Left ventricle myocardium inferior (tissue), 1 donor: ENCODE data around the gene UBE3C. TPM values are rescaled to one million over a fixed set of nuclear protein-coding genes. Genes with fewer than 3 reads are reported as not detected.

ENCODE experiments used
- DNase-seq: peaks from one replicate; pipeline ENCODE4 v3.0.0-alpha.2; 2020
- H3K27ac ChIP-seq: fragments of 200-600 bp; replicated peaks from 2 replicates; pipeline ENCODE4 v1.8.0; 2021
- H3K27me3 ChIP-seq: fragments of 200-600 bp; 2 replicates; pipeline ENCODE4 v1.8.0; 2021; ENCODE audit warnings: low read depth
- H3K36me3 ChIP-seq: fragments of 200-600 bp; 2 replicates; pipeline ENCODE4 v1.8.0; 2021
- H3K4me1 ChIP-seq: fragments of 200-600 bp; 2 replicates; pipeline ENCODE4 v1.8.0; 2021
- H3K4me3 ChIP-seq: fragments of 200-600 bp; 2 replicates; pipeline ENCODE4 v1.8.0; 2021; ENCODE audit warnings: mild to moderate bottlenecking, moderate library complexity
- H3K9me3 ChIP-seq: fragments of 200-600 bp; replicated peaks from 2 replicates; pipeline ENCODE4 v1.8.0; 2021
- CTCF ChIP-seq: fragments of 200-600 bp; IDR thresholded peaks from 2 replicates; pipeline ENCODE4 v1.8.0; 2021; ENCODE audit warnings: antibody characterized with exemption, mild to moderate bottlenecking, borderline replicate concordance
- intact Hi-C: fragments of 100-400 bp; cut with micrococcal nuclease; formaldehyde crosslinking; loops from one replicate; pipeline ENCODE4 v1.11.0; 2022
- total RNA-seq: library from RNA; stranded (reverse); fragmentation: NEBNext Ultra II Directional; extraction: Animal tissue kit (Norgen Biotek cat#: 25700); gene quantifications from one replicate; pipeline ENCODE4 v1.2.1, GENCODE V29; 2021
- donor health status: DM: no; HTN: yes; CAD: no; lungs with severe emphysema.

Gene UBE3C
- total RNA-seq, 1 donor from 2014 or later: 50.2 TPM

- Histone ChIP-seq H3K4me1 (no peaks in the 10 kb centered on the region), H3K4me3 (no peak overlapping the region), H3K27ac (no peak overlapping the region), H3K36me3 (no peaks in the 10 kb centered on the region), H3K9me3 (no peaks in the 10 kb centered on the region), H3K27me3 (no peaks in the 10 kb centered on the region)
- no peak for TF ChIP-seq CTCF
- intact Hi-C loops: no loop called here
- DNase-seq: no peak
Measured at GRCh38 chr7:157309988-157310668, 171.4 kb downstream of the UBE3C start.

GRCh38 chr7:157310676-157311185 is 172.0 kb downstream of the UBE3C start:
- Histone ChIP-seq H3K4me3 (no peak overlapping the region), H3K9me3 (no peaks in the 10 kb centered on the region), H3K36me3 (no peaks in the 10 kb centered on the region), H3K27ac (no peak overlapping the region), H3K4me1 (no peaks in the 10 kb centered on the region), H3K27me3 (no peaks in the 10 kb centered on the region)
- intact Hi-C loops: no loop called here
- DNase-seq: no peak
- TF ChIP-seq CTCF: no peak

- TF ChIP-seq CTCF: no peak
- intact Hi-C loops: no loop called here
- no peaks in the 10 kb centered on the region for H3K27me3 ChIP-seq
- no peaks in the 10 kb centered on the region for H3K36me3 ChIP-seq
- H3K4me3 ChIP-seq: no peak overlapping the region
- H3K4me1 ChIP-seq: no peaks in the 10 kb centered on the region
- H3K27ac ChIP-seq: no peak overlapping the region
- no peaks in the 10 kb centered on the region for H3K9me3 ChIP-seq
- DNase-seq: no peak
Measured at GRCh38 chr7:157312941-157313340, 174.2 kb downstream of the UBE3C start.

- H3K4me3 ChIP-seq: no peak overlapping the region
- no peak overlapping the region for H3K27ac ChIP-seq
- H3K36me3 ChIP-seq: no peaks in the 10 kb centered on the region
- no peaks in the 10 kb centered on the region for H3K9me3 ChIP-seq
- intact Hi-C loops: no loop called here
- TF ChIP-seq CTCF: no peak
- no peaks in the 10 kb centered on the region for H3K4me1 ChIP-seq
- DNase-seq: no peak
- no peaks in the 10 kb centered on the region for H3K27me3 ChIP-seq
Measured at GRCh38 chr7:157313645-157314044, 174.9 kb downstream of the UBE3C start.

GRCh38 chr7:157318015-157318706 is 179.4 kb downstream of the UBE3C start:
- no peak for TF ChIP-seq CTCF
- Histone ChIP-seq H3K4me1 (peaks cover 9% of the 10 kb centered on the region), H3K27me3 (no peaks in the 10 kb centered on the region), H3K27ac (no peak overlapping the region), H3K36me3 (no peaks in the 10 kb centered on the region), H3K4me3 (no peak overlapping the region), H3K9me3 (no peaks in the 10 kb centered on the region)
- DNase-seq: no peak
- intact Hi-C loops: no loop called here

Other genes with a start within 250 kb of the UBE3C start
- gene LMBR1, start 245.7 kb upstream of the UBE3C start, total RNA-seq: 37.6 TPM
- 10.5 TPM for gene NOM1, start 189.2 kb upstream of the UBE3C start, total RNA-seq
- gene MNX1, start 128.3 kb upstream of the UBE3C start, total RNA-seq: not detected
- 211 TPM for gene DNAJB6, start 198.1 kb downstream of the UBE3C start, total RNA-seq